Transverse colon (tissue), 4 donors: Measurements from ENCODE around the gene HMCN2. TPM values are rescaled to one million over a fixed set of nuclear protein-coding genes. Genes with fewer than 3 reads are reported as not detected.

ENCODE experiments used
- DNase-seq: peaks from one replicate; pipeline ENCODE4 v3.0.0-alpha.2; 2019
- H3K27ac ChIP-seq, 4 donors: fragments of 200-600 bp; sonication (generic); 2 replicates each; pipeline ENCODE4 v1.5.1; 2016 to 2018; ENCODE audit warnings: inconsistent platforms in 4 of 4
- H3K27me3 ChIP-seq: fragments of 200-600 bp; sonication (generic); 2 replicates; pipeline ENCODE4 v1.5.1; 2017; ENCODE audit warnings: inconsistent platforms
- H3K36me3 ChIP-seq, 4 donors: fragments of 200-600 bp; sonication (generic); 2 replicates each; pipeline ENCODE4 v1.5.1; 2017 to 2019; ENCODE audit warnings: inconsistent platforms in 4 of 4
- H3K4me1 ChIP-seq, 4 donors: fragments of 200-600 bp; sonication (generic); 2 replicates each; pipeline ENCODE4 v1.5.1; 2017 to 2020; ENCODE audit warnings: inconsistent platforms in 4 of 4
- H3K4me3 ChIP-seq, 4 donors: fragments of 200-600 bp; sonication (generic); 1 replicate in 1 of 4; 2 replicates in 3 of 4; pipeline versions ENCODE4 v1.5.1 to v1.6.1; 2017 to 2019; ENCODE audit warnings: inconsistent platforms in 4 of 4
- H3K9me3 ChIP-seq, 2 donors: fragments of 200-600 bp; sonication (generic); 2 replicates each; pipeline ENCODE4 v1.5.1; 2017 to 2019; ENCODE audit warnings: inconsistent platforms in 2 of 2
- CTCF ChIP-seq, 5 experiments: fragments of 200-600 bp in 3 of 5; fragments of 450-650 bp in 2 of 5; sonication (generic) in 3 of 5; IDR thresholded peaks; 1 replicate in 2 of 5; 2 replicates in 3 of 5; pipeline ENCODE4 v1.5.1; 2016 to 2017; ENCODE audit warnings: antibody characterized with exemption in 5 of 5, inconsistent platforms in 3 of 5, mild to moderate bottlenecking in 2 of 5, moderate library complexity in 1 of 5
- EP300 ChIP-seq: sonication (generic); formaldehyde crosslinking; IDR thresholded peaks from one replicate; pipeline ENCODE4 v1.6.1; 2017; ENCODE audit warnings: antibody characterized with exemption, low read depth
- POLR2A ChIP-seq: fragments of 450-650 bp; IDR thresholded peaks from one replicate; pipeline ENCODE4 v1.6.1; 2016; ENCODE audit warnings: antibody characterized with exemption, mild to moderate bottlenecking, moderate library complexity
- POLR2AphosphoS5 ChIP-seq, 3 donors: sonication (generic); formaldehyde crosslinking; IDR thresholded peaks; one replicate each; pipeline ENCODE4 v1.6.1; 2016; ENCODE audit warnings: antibody characterized with exemption in 3 of 3
- WGBS, 2 donors: methylation state at CpG; one replicate each; pipeline ENCODE4 v1.1.5; 2018; ENCODE audit warnings: low coverage in 1 of 2; 5-methylcytosine and 5-hydroxymethylcytosine counted together
- in situ Hi-C, 4 donors: fragments of 200-750 bp; cut with MboI; loops; one replicate each; pipeline versions ENCODE4 v1.15.0 to v1.15.1; 2017; ENCODE audit warnings: low sequenced_read_pairs in 3 of 4, low pct_ligation_motif_present in 1 of 4, low pct_unique_long_range_greater_than_20kb in 1 of 4
- intact Hi-C: fragments of 100-400 bp; cut with DNase I; formaldehyde crosslinking; loops from one replicate; pipeline ENCODE4 v1.15.1; 2023; ENCODE audit warnings: low total_unique reads
- total RNA-seq, 4 donors: library from RNA; depleted of rRNA; stranded (reverse); fragments of >200 nt; gene quantifications; one replicate each; pipeline ENCODE4 v1.1.0, GENCODE V29; 2016

Gene HMCN2
- total RNA-seq, 4 donors from 2014 or later: 7.8 to 40.0 (median 15.2) TPM

- peaks cover 6% of the 10 kb centered on the region for H3K27me3 ChIP-seq
- intact Hi-C loops: no loop called here
- no peaks in the 10 kb centered on the region for H3K36me3 ChIP-seq
- peaks cover 41 to 67% (median 58%) of the 10 kb centered on the region in 4 donors for H3K4me1 ChIP-seq
- H3K4me3 ChIP-seq: no peak overlapping the region
- in situ Hi-C loops: no loop called here
- WGBS, 2 donors: 80 to 92% methylated on average over 1 to 10 of the region's 10 CpGs
- H3K9me3 ChIP-seq: no peaks in the 10 kb centered on the region
- TF ChIP-seq POLR2AphosphoS5 (IDR thresholded peaks at IDR 0.05) (no peak), CTCF (IDR thresholded peaks at IDR 0.05) (no peak), POLR2A (no peak), EP300 (no peak)
- no peak for DNase-seq
- H3K27ac ChIP-seq: no peak overlapping the region
These were observed 183.4 kb downstream of the HMCN2 start for GRCh38 chr9:130448771-130449603.

- no peak overlapping the region for H3K4me3 ChIP-seq
- H3K36me3 ChIP-seq: no peaks in the 10 kb centered on the region
- peak; percentile 79 for DNase-seq
- H3K27ac ChIP-seq: peak overlapping the region; percentile 56 to 79 (median 74)
- 37% methylated on average over 13 of the region's 15 CpGs; no CpG with 5 or more reads in 1 of the 2 donors for WGBS, 2 donors
- in situ Hi-C loops (loop anchor here in 2 of 4 donors (10.0 kb wide), 2 partner anchors 224 to 234 kb away; no protein-coding TSS in a partner anchor), intact Hi-C loops (no loop called here)
- peak; percentile 57 for TF ChIP-seq POLR2A
- peak; percentile 45 to 76 (median 62) for TF ChIP-seq POLR2AphosphoS5 (IDR thresholded peaks at IDR 0.05)
- no peak for TF ChIP-seq CTCF (IDR thresholded peaks at IDR 0.05)
- no peaks in the 10 kb centered on the region for H3K9me3 ChIP-seq
- peaks cover 40 to 56% (median 48%) of the 10 kb centered on the region in 4 donors for H3K4me1 ChIP-seq
- H3K27me3 ChIP-seq: no peaks in the 10 kb centered on the region
These were observed 184.9 kb downstream of the HMCN2 start for GRCh38 chr9:130450344-130451003.

DNA sequence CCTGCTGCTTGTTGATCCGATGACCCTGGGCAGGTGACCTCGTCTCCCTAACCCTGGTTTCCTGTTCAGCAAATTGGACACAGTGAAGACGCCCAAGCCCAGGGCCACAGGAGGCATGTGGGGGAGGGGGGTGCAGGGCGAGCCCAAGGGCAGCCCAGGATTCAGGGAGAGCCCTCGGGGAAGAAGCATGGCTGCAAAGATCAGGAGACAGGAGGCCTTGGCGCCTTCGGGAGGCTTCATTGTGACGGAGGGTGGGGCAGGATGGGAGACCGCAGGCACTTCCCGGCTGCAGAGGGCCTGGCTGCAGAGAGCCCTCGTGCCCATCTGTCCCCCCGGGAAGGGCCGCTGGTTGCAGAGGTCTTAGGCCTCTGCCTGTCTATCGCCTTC, 185.4 kb downstream of the HMCN2 start:
- DNase-seq: no peak
- Histone ChIP-seq H3K27ac (peak overlapping the region; percentile 56 to 79 (median 74)), H3K4me1 (peaks cover 34 to 51% (median 45%) of the 10 kb centered on the region in 4 donors), H3K36me3 (no peaks in the 10 kb centered on the region), H3K9me3 (no peaks in the 10 kb centered on the region), H3K4me3 (no peak overlapping the region), H3K27me3 (no peaks in the 10 kb centered on the region)
- in situ Hi-C loops: loop anchor here in 2 of 4 donors (10.0 kb wide), 2 partner anchors 224 to 234 kb away; no protein-coding TSS in a partner anchor
- TF ChIP-seq POLR2AphosphoS5 (IDR thresholded peaks at IDR 0.05) (no peak), CTCF (IDR thresholded peaks at IDR 0.05) (no peak), EP300 (no peak), POLR2A (no peak)
- intact Hi-C loops: no loop called here
- WGBS, 2 donors: 27% methylated on average over 14 of the region's 14 CpGs; no CpG with 5 or more reads in 1 of the 2 donors
